ENCODE measurements around the gene PPOX.

The PPOX gene

DNA sequence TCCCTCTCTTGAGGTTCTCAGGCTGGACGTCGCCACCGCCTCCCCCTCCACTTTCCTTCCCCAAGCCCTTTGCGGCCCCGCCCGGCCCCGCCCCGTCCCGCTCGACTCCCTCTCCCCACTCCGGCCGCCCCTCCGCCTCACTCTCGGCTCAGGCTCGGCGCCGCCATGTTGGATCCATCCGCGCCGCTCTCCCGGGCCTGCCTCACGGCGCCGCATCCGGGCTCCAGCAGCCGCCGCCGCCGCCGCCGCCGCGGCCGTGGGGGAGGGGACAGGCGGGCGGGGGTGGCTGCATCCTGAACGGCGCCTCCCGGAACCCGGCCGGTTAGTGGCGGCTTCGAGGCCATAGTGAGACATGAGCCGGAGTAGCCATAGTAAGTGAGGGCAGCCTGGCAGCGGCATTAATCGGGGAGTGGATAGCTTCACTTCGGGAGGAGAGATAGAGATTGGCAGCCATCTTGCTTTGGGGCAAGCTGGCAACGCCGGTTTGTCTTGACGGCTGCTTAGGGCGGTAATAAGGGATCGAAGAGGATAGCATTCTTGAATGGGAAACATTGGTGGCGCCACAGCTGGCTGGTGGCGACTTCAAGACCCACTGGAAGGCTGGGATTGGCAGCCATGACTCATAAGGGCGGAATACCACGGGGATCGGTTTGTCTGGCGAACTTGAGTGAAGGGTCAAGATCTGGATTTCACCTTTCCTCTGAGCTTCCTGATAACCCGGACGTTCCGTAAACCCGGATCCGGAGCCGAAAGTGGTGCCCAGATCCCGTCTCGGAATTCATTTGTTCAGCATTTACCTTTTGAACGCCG, 33.6 kb upstream of the PPOX start, which contains the start of gene DEDD:
DEDD (minus strand) TSS at position 258 of the 810 bp plus-strand sequence. CDS start 8,205 bp downstream, outside the sequence.
- no peak within 1 kb of the TSS for H3K4me3 Mint-ChIP-seq
- H3K9me3 Mint-ChIP-seq: no peaks in the 10 kb centered on the region
- peaks cover 51% of the 10 kb centered on the region for H3K4me1 Mint-ChIP-seq
- H3K36me3 Mint-ChIP-seq: peaks cover 29% of the 10 kb centered on the region
- peak within 1 kb of the TSS; percentile 86 for H3K27ac Mint-ChIP-seq
- CTCF ChIA-PET: interaction anchor here (0.7 to 1.6 kb wide), 9 partner anchors 14 to 137 kb away, joined by 3 to 4 read pairs (median 3); partner anchors contain the start of genes ARHGAP30, NIT1 and PFDN2
- DNase-seq: peak; percentile 94
- no peaks in the 10 kb centered on the region for H3K27me3 Mint-ChIP-seq

GRCh38 chr1:161133220-161133740, 32.9 kb upstream of the PPOX start:
- DNase-seq: no peak
- H3K4me1 Mint-ChIP-seq: peaks cover 45% of the 10 kb centered on the region
- H3K36me3 Mint-ChIP-seq: peaks cover 22% of the 10 kb centered on the region

GRCh38 chr1:161137881-161138280, 28.3 kb upstream of the PPOX start:
- Mint-ChIP-seq H3K36me3 (peaks cover 3% of the 10 kb centered on the region), H3K4me1 (peaks cover 10% of the 10 kb centered on the region), H3K27ac (no peak overlapping the region), H3K4me3 (no peak overlapping the region), H3K9me3 (no peaks in the 10 kb centered on the region), H3K27me3 (no peaks in the 10 kb centered on the region)
- CTCF ChIA-PET: interaction anchor here (0.9 to 3.7 kb wide), 7 partner anchors 20 to 140 kb away, joined by 3 to 12 read pairs (median 4); partner anchors contain the start of genes F11R, NIT1, PFDN2 and USF1
- no peak for DNase-seq

More at GRCh38 chr1:161133220-161133740, 32.9 kb upstream of the PPOX start:
- Mint-ChIP-seq H3K27me3 (no peaks in the 10 kb centered on the region), H3K9me3 (no peaks in the 10 kb centered on the region), H3K4me3 (no peak overlapping the region), H3K27ac (no peak overlapping the region)
- CTCF ChIA-PET: interaction anchor here (0.7 to 1.6 kb wide), 7 partner anchors 14 to 138 kb away, joined by 3 to 4 read pairs (median 3); partner anchors contain the start of genes ARHGAP30, NIT1 and PFDN2

DNA sequence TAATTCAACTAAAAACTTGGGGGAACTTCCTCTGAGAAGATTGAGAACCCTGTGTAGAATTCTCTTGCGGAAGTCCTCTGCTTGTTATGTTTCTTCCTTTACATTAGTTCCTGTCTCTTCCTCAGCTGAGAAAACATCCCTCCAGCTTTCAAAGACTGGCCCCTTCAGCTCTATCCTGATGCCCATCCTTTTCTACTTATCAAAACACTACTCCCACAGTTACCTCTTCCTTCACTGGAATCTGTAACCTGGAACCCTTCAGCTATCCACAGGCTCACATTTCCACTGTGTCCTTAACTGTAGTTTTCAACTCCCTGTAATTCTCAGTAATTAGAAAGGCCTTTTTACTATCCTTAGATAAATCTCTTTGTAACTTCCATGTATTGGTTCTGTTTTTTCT, 27.8 kb upstream of the PPOX start:
- no peak for DNase-seq
- Mint-ChIP-seq H3K4me3 (no peak overlapping the region), H3K36me3 (peaks cover 3% of the 10 kb centered on the region), H3K4me1 (peaks cover 10% of the 10 kb centered on the region), H3K27me3 (no peaks in the 10 kb centered on the region), H3K27ac (peak overlapping the region; percentile 10), H3K9me3 (no peaks in the 10 kb centered on the region)
- CTCF ChIA-PET: interaction anchor here (0.9 to 3.7 kb wide), 8 partner anchors 11 to 141 kb away, joined by 3 to 12 read pairs (median 4); partner anchors contain the start of genes F11R, NIT1, PFDN2 and USF1

GRCh38 chr1:161139766-161140165, 26.5 kb upstream of the PPOX start:
- DNase-seq: peak; percentile 63
- CTCF ChIA-PET: interaction anchor here (0.6 to 2.8 kb wide), 12 partner anchors 9 to 142 kb away, joined by 3 to 12 read pairs (median 4); no protein-coding TSS in a partner anchor
- Mint-ChIP-seq H3K36me3 (peaks cover 3% of the 10 kb centered on the region), H3K9me3 (no peaks in the 10 kb centered on the region), H3K4me1 (peaks cover 10% of the 10 kb centered on the region), H3K27me3 (no peaks in the 10 kb centered on the region), H3K27ac (no peak overlapping the region), H3K4me3 (no peak overlapping the region)

DNA sequence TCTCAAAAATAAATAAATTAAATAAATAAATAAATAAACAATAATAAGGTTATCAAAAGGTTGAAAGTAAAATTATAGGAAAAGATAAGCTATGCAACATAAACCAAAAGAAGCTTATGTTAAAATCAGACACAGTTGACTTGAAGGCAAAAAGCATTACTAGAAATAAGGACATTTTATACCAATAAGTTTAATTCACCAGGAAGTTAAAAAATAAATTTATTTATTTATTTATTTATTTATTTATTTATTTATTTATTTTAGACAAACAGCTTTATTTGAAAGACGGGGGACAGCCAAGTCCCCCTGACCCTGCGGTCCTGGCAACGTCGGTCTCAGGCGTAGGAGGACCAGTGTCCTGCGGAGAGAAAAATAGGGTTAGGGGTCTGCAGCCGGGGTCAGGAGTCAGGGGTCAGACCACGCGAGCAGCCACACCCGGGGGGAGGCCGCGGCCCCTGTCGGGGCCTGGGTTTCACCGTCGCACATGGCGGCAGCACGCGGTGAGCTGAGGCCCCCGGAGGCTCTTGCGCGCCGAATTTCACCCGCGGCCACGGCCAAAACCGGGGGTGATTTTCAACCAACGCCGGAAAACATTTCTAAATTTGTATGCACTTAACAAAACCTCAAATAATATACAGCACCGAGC, 25.3 kb upstream of the PPOX start:
- H3K27ac Mint-ChIP-seq: no peak overlapping the region
- CTCF ChIA-PET: interaction anchor here (0.7 to 2.2 kb wide), 14 partner anchors 13 to 240 kb away, joined by 3 to 9 read pairs (median 4); partner anchors contain the start of gene ARHGAP30
- no peaks in the 10 kb centered on the region for H3K9me3 Mint-ChIP-seq
- peaks cover 5% of the 10 kb centered on the region for H3K4me1 Mint-ChIP-seq
- DNase-seq: no peak
- H3K4me3 Mint-ChIP-seq: no peak overlapping the region
- H3K36me3 Mint-ChIP-seq: no peaks in the 10 kb centered on the region
- no peaks in the 10 kb centered on the region for H3K27me3 Mint-ChIP-seq

DNA sequence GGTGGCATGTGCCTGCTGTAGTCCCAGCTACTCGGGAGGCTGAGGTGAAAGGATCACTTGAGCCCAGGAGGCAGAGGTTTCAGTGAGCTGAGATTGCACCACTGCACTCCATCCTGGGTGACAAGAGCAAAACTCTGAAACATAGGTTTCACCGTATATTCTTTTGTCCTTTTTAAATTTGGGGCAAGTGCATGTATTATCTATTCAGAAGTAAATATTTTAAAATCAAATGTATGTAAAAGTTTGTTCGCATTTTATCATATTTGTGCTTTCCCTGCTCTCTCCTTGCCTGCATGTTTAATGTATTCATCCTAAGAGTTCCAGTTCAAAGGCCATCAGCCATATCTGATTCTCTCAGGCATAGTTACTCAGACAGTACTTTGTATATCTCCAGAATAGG, 20.4 kb upstream of the PPOX start:
- Mint-ChIP-seq H3K4me3 (no peak overlapping the region), H3K27me3 (no peaks in the 10 kb centered on the region), H3K27ac (no peak overlapping the region), H3K36me3 (no peaks in the 10 kb centered on the region), H3K4me1 (no peaks in the 10 kb centered on the region), H3K9me3 (no peaks in the 10 kb centered on the region)
- CTCF ChIA-PET: no interaction called here
- DNase-seq: no peak

DNA sequence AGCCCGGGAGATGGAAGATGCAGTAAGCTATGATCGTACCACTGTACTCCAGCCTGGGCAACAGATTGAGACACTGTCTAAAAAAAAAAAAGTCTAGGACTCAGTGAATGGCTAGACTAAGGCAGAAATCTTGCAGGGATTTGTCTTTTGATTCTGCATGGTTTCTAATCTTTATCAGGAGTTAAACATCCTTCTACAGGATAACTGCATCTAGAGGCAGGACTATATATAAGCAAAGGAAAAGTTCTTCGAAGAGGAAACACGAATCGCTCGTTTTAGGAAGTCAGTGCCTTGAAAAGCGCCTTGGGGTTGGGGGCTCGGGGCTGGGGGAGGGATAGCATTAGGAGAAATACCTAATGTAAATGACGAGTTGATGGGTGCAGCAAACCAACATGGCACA, 13.1 kb upstream of the PPOX start:
- H3K9me3 Mint-ChIP-seq: no peaks in the 10 kb centered on the region
- peak overlapping the region; percentile 99 for H3K27ac Mint-ChIP-seq
- H3K36me3 Mint-ChIP-seq: peaks cover 22% of the 10 kb centered on the region
- DNase-seq: no peak
- CTCF ChIA-PET: interaction anchor here (0.6 to 2.5 kb wide), 3 partner anchors 13 to 82 kb away, joined by 4 to 7 read pairs (median 4); partner anchors contain the start of gene PPOX
- H3K4me3 Mint-ChIP-seq: peak overlapping the region; percentile 90
- H3K27me3 Mint-ChIP-seq: no peaks in the 10 kb centered on the region
- H3K4me1 Mint-ChIP-seq: peaks cover 30% of the 10 kb centered on the region

- CTCF ChIA-PET: interaction anchor here (0.6 to 2.5 kb wide), 4 partner anchors 10 to 83 kb away, joined by 3 to 7 read pairs (median 4); partner anchors contain the start of gene PPOX
- H3K27me3 Mint-ChIP-seq: no peaks in the 10 kb centered on the region
- H3K4me1 Mint-ChIP-seq: peaks cover 36% of the 10 kb centered on the region
- H3K27ac Mint-ChIP-seq: peak within 1 kb of the TSS; percentile 99
- H3K36me3 Mint-ChIP-seq: peaks cover 28% of the 10 kb centered on the region
- no peaks in the 10 kb centered on the region for H3K9me3 Mint-ChIP-seq
- H3K4me3 Mint-ChIP-seq: peak within 1 kb of the TSS; percentile 90
- peak; percentile 90 for DNase-seq
Measured at GRCh38 chr1:161153682-161154337, 12.4 kb upstream of the PPOX start, which contains the start of gene UFC1. Gene UFC1 (plus strand): TSS chr1:161153978. CDS start chr1:161153998, 20 bp downstream.

GRCh38 chr1:161157867-161158266, 8.4 kb upstream of the PPOX start:
- Mint-ChIP-seq H3K27me3 (no peaks in the 10 kb centered on the region), H3K36me3 (peaks cover 50% of the 10 kb centered on the region), H3K27ac (no peak overlapping the region), H3K4me3 (peak overlapping the region; percentile 89), H3K9me3 (no peaks in the 10 kb centered on the region), H3K4me1 (peaks cover 59% of the 10 kb centered on the region)
- CTCF ChIA-PET: interaction anchor here (1.3 to 3.7 kb wide), 7 partner anchors 8 to 224 kb away, joined by 3 to 24 read pairs (median 4); partner anchors contain the start of gene PPOX
- no peak for DNase-seq

- peaks cover 55% of the 10 kb centered on the region for H3K36me3 Mint-ChIP-seq
- CTCF ChIA-PET: interaction anchor here (1.3 to 1.9 kb wide), 6 partner anchors 8 to 223 kb away, joined by 3 to 6 read pairs (median 4); no protein-coding TSS in a partner anchor
- DNase-seq: no peak
- H3K27me3 Mint-ChIP-seq: no peaks in the 10 kb centered on the region
- H3K4me1 Mint-ChIP-seq: peaks cover 57% of the 10 kb centered on the region
- peak overlapping the region; percentile 89 for H3K4me3 Mint-ChIP-seq
- H3K9me3 Mint-ChIP-seq: no peaks in the 10 kb centered on the region
- H3K27ac Mint-ChIP-seq: peak overlapping the region; percentile 85
Measured at GRCh38 chr1:161158316-161159010, 7.8 kb upstream of the PPOX start.

DNA sequence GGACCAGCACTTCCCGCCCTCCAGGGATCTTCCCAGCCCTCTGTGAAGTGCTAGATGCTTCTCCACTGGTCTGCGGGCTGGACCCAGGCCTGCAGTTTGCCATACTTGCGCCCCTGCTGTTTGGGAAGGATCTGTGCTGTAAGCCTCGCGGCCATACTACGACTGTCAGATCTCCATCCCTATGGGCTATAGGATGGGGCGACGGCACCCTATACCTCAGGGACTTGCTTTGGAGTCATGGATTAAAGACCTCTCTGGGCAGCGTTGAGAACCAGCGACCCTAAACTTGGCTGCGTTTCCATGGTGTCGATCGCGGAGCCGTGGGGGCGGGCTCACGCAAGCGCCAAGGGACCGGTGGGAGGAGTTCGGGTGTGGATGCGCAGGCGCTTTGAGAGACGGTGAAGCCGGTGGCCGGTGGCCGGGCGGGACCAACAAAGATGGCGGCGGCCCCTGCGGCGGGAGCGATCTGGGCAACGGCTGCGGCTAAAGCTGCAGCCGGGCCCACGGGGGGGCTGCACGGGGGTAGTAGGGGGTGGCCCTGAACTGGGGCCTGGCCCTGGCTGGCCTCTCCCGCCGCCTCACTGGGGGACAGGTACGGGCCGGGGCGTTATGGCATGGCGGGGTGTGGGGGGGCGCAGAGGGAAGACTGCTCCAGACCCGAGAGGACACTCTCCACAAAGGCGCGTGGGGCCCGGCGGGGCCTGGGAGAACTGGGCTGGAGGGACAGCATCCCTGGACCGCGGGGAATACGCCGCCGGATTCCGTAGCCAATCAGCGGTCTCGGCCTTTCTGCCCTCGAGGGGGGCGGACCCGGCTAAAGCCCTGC, 6.9 kb upstream of the PPOX start, which contains the start of gene USP21:
USP21 (plus strand) TSS at position 414 of the 826 bp plus-strand sequence. CDS start 1,141 bp downstream, outside the sequence.
- DNase-seq: peak; percentile 94
- Mint-ChIP-seq H3K4me1 (peaks cover 55% of the 10 kb centered on the region), H3K9me3 (no peaks in the 10 kb centered on the region), H3K4me3 (peak within 1 kb of the TSS; percentile 89), H3K27me3 (no peaks in the 10 kb centered on the region), H3K36me3 (peaks cover 57% of the 10 kb centered on the region), H3K27ac (peak within 1 kb of the TSS; percentile 85)
- CTCF ChIA-PET: interaction anchor here (1.3 to 1.9 kb wide), 3 partner anchors 7 to 223 kb away, joined by 3 to 4 read pairs (median 3); no protein-coding TSS in a partner anchor

All from activated naive CD4-positive, alpha-beta T cell treated with anti-CD3 and anti-CD28 coated beads, Interleukin-2, amount 10 ng/mL, durations not matched to agents 7 days and 5 days (primary cell).